Smooth muscle cell (in vitro differentiated cells): ENCODE measurements around the gene C1QTNF6. TPM values are rescaled to one million over a fixed set of nuclear protein-coding genes. Genes with fewer than 3 reads are reported as not detected.

Experiments
- DNase-seq: peaks from one replicate; lab custom pipeline; 2025; ENCODE audit not compliant: unreplicated experiment; lab: John Stamatoyannopoulos, UW
- H2AFZ ChIP-seq: fragments of 200-600 bp; sonication (generic); 2 replicates; pipeline ENCODE4 v1.6.0; 2016; ENCODE audit warnings: antibody characterized with exemption, low read depth, mild to moderate bottlenecking
- H3F3A ChIP-seq: fragments of 200-600 bp; sonication (generic); 2 replicates; pipeline ENCODE4 v1.6.0; 2017; ENCODE audit warnings: antibody characterized with exemption, low read depth
- H3K27ac ChIP-seq: fragments of 200-600 bp; sonication (generic); 2 replicates; pipeline ENCODE4 v1.5.1; 2016; ENCODE audit warnings: low read depth, mild to moderate bottlenecking
- H3K27me3 ChIP-seq: fragments of 200-600 bp; sonication (generic); 2 replicates; pipeline ENCODE4 v1.6.1; 2016; ENCODE audit warnings: low read depth, mild to moderate bottlenecking
- H3K36me3 ChIP-seq: fragments of 200-600 bp; sonication (generic); 2 replicates; pipeline ENCODE4 v1.5.1; 2016; ENCODE audit warnings: low read depth
- H3K4me1 ChIP-seq: fragments of 200-600 bp; sonication (generic); 2 replicates; pipeline ENCODE4 v1.5.1; 2016; ENCODE audit warnings: low read depth
- H3K4me2 ChIP-seq: fragments of 200-600 bp; sonication (generic); 2 replicates; pipeline ENCODE4 v1.6.0; 2016; ENCODE audit warnings: mild to moderate bottlenecking
- H3K4me3 ChIP-seq: fragments of 200-600 bp; sonication (generic); 2 replicates; pipeline ENCODE4 v1.5.1; 2016; ENCODE audit warnings: mild to moderate bottlenecking
- H3K79me2 ChIP-seq: fragments of 200-600 bp; sonication (generic); 2 replicates; pipeline ENCODE4 v1.6.0; 2016; ENCODE audit warnings: low read depth, mild to moderate bottlenecking
- H3K9ac ChIP-seq: fragments of 200-600 bp; sonication (generic); 2 replicates; pipeline ENCODE4 v1.6.0; 2016; ENCODE audit warnings: low read depth
- H3K9me3 ChIP-seq: fragments of 200-600 bp; sonication (generic); replicated peaks from 2 replicates; pipeline ENCODE4 v1.5.1; 2016; ENCODE audit warnings: low read depth
- H4K20me1 ChIP-seq: fragments of 200-600 bp; sonication (generic); 2 replicates; pipeline ENCODE4 v1.6.0; 2016; ENCODE audit warnings: low read depth
- CTCF ChIP-seq: fragments of 200-600 bp; sonication (generic); IDR thresholded peaks from 2 replicates; pipeline ENCODE4 v1.5.1; 2017; ENCODE audit warnings: borderline replicate concordance, mild to moderate bottlenecking, antibody characterized with exemption; ENCODE audit not compliant: insufficient read depth, poor library complexity, severe bottlenecking
- WGBS: methylation state at CpG from one replicate; pipeline ENCODE4 v1.1.7; 2016; ENCODE audit warnings: low lambda C conversion rate; 5-methylcytosine and 5-hydroxymethylcytosine counted together
- polyA plus RNA-seq: library from polyadenylated mRNA; unstranded; fragments of >200 nt; fragmentation: Nextera tagmentation; extraction: Ambion mirVana; gene quantifications from 2 replicates; pipeline ENCODE4 v1.2.1, GENCODE V29; 2016
- total RNA-seq: library from RNA; depleted of rRNA; stranded (reverse); fragments of >200 nt; gene quantifications from 2 replicates; pipeline ENCODE4 v1.2.3, GENCODE V29; 2014

Gene C1QTNF6
- total and polyA plus RNA-seq, 2 experiments from 2014 or later: 14.3 to 26.8 TPM

- H3K4me2 ChIP-seq: no peak overlapping the region
- H3K9ac ChIP-seq: no peak overlapping the region
- no peak overlapping the region for H3K27ac ChIP-seq
- peaks cover 4% of the 10 kb centered on the region for H3K4me1 ChIP-seq
- H3K36me3 ChIP-seq: no peaks in the 10 kb centered on the region
- no peaks in the 10 kb centered on the region for H4K20me1 ChIP-seq
- no peaks in the 10 kb centered on the region for H3K79me2 ChIP-seq
- no peak for DNase-seq
- no peak overlapping the region for H3K4me3 ChIP-seq
- no peaks in the 10 kb centered on the region for H3K27me3 ChIP-seq
- no peak overlapping the region for H2AFZ ChIP-seq
- no peaks in the 10 kb centered on the region for H3K9me3 ChIP-seq
- WGBS: 91% methylated on average over 10 of the region's 10 CpGs
- no peak for TF ChIP-seq CTCF
- no peaks in the 10 kb centered on the region for H3F3A ChIP-seq
Measured at GRCh38 chr22:37141476-37141875, 46.6 kb downstream of the C1QTNF6 start.

GRCh38 chr22:37140686-37141323 is 47.2 kb downstream of the C1QTNF6 start:
- Histone ChIP-seq H3K4me2 (no peak overlapping the region), H3K36me3 (no peaks in the 10 kb centered on the region), H3K27me3 (no peaks in the 10 kb centered on the region), H3K4me3 (no peak overlapping the region), H3K4me1 (peaks cover 4% of the 10 kb centered on the region), H4K20me1 (no peaks in the 10 kb centered on the region), H2AFZ (no peak overlapping the region), H3K9ac (no peak overlapping the region), H3K9me3 (no peaks in the 10 kb centered on the region), H3K27ac (no peak overlapping the region), H3F3A (no peaks in the 10 kb centered on the region), H3K79me2 (no peaks in the 10 kb centered on the region)
- 94% methylated on average over 15 of the region's 16 CpGs for WGBS
- no peak for TF ChIP-seq CTCF
- DNase-seq: no peak

GRCh38 chr22:37139762-37140161 is 48.3 kb downstream of the C1QTNF6 start:
- TF ChIP-seq CTCF: no peak
- H3K4me3 ChIP-seq: no peak overlapping the region
- no peak overlapping the region for H3K9ac ChIP-seq
- no peaks in the 10 kb centered on the region for H3K36me3 ChIP-seq
- DNase-seq: no peak
- no peaks in the 10 kb centered on the region for H3F3A ChIP-seq
- no peak overlapping the region for H3K27ac ChIP-seq
- H2AFZ ChIP-seq: no peak overlapping the region
- no peaks in the 10 kb centered on the region for H3K79me2 ChIP-seq
- no peaks in the 10 kb centered on the region for H4K20me1 ChIP-seq
- no peaks in the 10 kb centered on the region for H3K27me3 ChIP-seq
- WGBS: 89% methylated on average over 7 of the region's 7 CpGs
- peak overlapping the region; percentile 4 for H3K4me2 ChIP-seq
- H3K9me3 ChIP-seq: no peaks in the 10 kb centered on the region
- no peaks in the 10 kb centered on the region for H3K4me1 ChIP-seq
